GM18858 (cell line): Measurements from ENCODE around the gene RNF121.

ENCODE experiments used
- ATAC-seq: cut with Tn5 transposase; IDR thresholded peaks from one replicate; pipeline ENCODE4 v1.9.1; 2021; ENCODE audit not compliant: unreplicated experiment

RNF121 gene

DNA sequence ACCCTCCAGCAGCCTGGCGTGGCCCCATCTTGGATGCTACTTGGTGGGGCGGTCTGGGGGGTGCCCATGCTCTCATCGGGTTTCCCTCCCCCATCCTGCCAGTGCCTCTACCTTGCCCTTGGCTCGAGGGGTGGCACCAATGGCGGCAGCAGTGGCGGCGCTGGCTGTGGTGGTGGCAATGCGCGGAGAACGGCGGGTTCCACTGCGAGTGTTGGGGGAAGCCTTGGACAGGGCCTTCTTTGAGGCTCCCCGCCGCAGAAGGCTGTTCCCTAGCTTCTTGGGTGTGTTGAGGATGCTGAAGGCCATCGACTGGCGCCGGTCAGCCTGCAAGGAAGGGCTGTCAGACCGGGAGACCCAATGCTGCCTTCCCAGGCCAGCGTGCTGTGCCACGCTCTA lies 74.9 kb downstream of the RNF121 start:
- ATAC-seq: no peak

DNA sequence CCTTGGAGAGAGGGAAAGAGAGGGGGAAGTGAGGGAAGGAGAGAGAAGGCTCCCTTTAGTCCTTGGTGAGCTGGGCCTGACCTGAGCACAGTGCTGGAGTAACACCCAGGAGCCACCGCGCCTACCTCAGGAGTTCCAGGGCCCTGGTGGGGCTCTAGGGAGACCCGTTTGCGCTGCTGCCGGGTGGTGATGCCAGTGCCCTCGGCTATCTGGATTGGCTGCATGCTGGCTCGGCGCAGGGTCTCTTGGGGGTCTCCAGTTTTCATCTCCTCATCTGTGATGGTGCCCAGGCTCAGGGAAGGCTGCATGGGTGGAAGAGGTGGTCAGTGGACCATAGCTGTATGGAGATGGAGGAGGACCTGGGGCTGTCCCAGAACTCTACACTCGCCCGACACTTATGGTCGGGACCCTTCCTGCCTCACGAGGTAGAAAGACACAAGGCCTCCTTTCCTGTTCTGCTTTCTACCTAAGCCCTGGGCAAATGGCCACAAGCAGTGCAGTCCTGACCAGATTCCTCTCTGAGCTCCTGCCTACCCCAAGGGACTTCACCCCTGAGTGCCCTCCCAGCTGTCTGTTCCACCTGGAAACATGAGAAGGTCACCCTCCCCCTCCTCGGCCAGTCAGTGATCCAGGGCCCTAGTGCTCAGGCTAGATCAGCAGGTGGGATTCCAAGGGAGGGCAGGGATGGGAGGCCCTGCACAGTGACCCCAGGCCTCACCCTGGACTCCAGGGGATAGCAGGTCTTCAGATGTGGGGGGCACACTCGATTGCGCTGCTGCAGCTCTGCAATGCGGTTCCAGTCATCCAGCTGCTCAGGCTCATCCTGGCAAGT lies 75.9 kb downstream of the RNF121 start:
- no peak for ATAC-seq

DNA sequence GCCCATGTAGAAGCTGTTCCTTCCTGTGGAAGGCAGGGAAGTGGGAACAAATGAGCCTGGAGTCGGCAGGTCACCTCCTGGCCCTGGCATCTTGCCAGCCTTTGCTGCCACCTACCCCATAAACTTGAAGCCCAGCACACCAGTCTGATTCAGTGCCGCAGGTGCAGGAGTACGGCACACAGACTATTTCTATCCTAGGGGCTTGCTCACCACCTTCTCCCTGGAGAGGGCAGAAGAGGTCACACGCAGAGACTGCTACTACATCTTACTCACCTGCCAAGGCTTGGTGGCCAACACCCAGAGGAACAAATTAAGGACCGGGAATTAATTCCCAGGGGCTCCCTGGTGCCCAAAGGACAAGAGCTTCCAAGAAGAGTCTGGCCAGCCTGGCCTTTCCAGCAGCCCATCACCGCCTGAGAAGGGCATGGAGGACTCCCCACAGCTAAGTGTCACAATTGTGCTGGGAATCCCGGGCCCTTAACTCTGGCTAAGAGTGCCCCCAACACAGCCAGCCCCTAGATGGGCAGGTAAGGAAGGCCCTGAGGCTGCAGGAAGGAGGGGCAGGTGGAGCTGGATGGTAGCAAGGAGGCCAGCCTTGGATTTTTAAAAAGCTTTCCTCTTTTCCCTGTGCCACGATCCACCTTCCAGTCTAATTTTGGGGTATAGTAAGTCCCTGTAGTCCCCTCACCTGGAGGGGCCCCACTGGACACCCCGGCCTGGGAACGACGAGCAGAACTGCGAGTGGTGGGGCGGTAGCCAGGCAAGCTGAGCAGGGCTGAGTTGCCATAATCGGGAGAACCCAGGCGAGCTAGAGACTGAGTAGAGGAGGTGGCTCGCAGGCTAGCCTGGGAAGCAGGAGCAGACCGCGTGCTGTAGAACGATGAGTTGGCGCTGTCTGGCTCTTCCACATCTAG lies 76.8 kb downstream of the RNF121 start:
- ATAC-seq: no peak

DNA sequence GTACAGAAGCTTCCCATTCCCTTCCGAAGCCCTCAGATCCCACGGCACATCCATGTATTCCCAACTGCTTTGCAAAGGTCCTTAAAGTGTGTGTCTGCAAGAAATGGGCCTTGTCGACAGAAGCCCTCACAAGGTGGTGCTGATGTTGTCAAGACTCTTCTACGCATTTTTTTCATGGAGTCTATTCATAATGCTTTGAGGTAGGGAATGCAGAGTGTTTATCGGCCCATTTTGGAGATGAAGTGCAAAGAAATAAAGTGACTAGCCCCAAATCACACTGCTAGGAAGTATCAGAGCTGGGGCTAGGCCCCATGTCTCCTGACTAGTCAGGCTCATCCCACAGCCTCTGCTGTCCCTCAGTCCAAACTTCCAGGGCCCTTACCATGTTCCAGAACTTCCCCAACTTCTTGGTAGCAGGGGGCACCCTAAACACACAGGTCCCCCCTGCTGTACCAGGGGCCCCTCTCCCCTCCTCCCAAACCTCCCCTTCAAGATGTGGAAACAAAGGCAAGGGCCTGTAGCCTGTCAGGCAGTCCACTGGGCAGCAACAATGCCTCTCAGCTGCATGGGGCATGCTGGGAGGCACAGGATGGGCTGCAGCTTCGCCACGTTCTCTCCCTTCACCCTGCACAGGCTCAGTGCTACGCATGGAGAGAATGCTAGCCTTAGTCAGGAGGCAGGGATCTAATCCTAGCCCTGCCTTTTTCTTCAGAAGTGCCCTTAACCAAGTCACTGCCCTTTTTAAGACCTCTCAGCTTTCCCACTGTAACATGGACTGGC lies 77.7 kb downstream of the RNF121 start:
- ATAC-seq: no peak

DNA sequence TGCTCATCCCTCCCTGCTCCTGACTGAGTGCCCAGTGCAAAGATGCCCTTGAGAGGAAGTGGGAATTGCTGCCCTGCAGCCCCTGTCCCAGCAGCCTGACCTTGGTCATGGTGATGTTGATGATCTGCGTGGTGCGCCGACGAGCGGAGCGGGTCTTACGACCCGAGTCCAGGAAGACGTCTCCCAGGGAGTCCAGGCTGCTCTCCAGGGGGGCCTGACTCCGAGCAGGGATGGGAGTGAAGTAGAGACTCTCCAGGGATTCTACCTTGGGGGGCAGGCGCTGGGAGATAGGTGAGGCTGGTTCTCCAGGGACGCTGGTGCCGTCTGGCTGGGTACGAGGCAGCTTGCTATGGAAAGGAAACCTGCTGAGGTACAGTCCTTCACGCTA lies 78.2 kb downstream of the RNF121 start:
- no peak for ATAC-seq

DNA sequence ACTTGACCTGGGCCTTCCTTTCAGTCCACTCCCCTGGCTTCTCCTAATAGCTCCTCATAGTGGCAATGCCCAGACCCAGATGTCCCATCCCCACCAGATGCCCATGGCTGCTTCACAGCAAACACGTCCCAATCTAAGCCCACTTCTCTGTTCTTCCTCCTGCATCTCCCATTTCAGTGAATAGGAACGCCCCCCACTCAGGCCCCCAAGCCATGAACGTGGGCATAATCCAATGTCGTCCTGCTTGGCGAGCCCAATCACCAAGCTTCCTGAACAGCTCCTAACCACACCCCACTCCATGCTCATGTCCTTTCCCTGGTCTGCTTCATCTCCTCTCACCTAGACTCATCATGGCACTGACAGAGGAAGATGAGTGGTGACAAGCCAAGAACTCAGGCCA lies 78.7 kb downstream of the RNF121 start:
- no peak for ATAC-seq

DNA sequence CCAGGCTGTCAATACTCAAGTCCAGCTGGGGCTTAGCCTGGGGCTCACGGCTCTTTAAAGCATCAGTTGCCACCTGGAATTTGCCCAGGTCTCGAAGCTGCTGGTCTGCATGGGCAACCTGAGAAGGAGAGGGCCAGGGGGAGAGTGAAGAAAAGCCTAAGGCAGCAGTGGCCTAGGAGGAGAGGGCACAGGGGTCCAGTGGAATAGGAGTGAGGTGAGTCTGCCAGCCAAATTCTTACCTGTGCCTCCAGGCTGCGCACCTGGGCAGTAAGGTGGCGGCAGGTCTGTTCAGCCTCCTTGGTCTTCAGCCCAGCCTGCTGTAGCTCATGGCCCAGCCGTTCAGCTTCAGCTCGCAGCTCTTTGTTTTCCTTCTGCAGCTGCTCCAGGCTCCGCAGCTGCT lies 79.9 kb downstream of the RNF121 start:
- ATAC-seq: no peak

DNA sequence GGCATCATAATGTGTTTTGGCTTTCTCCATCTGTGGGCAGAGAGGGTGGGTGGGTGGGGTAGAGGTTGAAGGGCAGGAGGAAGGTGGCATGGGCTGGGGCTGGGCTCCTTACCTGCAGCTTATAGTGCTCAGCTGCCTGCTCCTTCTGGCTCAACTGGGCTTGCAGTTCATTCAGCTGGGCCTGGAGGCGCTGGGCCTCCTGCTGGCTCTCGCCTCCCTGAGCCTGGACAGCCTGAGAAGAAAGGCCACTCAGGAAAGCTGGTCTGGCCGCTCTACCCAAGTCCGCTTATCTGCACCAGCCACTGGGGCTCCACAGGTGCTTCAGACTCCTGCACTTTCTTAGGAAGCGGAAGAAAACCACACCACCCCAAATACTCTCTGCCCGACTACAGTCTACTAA lies 80.3 kb downstream of the RNF121 start:
- ATAC-seq: no peak

DNA sequence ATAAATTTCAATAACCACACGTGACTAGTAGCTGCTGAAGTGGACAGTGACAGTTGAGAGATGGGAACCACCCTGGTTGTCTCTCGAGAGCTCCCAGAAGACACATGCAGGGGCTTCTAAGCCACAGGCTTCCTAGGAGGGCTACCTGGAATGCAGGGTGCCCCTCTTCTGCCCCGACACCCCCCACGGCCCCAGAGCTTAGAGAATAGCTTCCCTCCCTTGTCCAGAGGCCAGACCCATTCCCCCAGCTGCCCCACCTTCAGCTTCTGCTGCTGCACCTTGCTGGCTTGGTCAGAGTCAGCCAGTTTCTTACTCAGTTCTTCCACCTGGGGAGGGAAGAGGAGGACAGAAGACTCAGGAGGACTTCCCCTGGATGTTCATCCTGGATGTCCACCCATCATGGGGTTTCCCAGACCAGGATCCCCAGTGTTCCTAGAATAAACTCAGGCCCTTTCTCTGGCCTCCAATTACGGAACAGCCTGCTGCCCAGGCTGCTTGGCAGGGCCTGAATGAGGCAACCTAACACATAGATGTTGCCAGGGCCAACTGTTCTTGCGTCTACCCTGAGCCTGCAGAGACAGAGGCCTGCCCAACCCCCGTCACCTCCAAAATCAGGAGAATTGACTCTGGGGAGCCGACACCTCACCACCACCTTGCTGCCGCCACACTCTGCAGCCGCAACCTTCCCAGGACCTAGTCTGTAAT lies 81.8 kb downstream of the RNF121 start:
- ATAC-seq: no peak

DNA sequence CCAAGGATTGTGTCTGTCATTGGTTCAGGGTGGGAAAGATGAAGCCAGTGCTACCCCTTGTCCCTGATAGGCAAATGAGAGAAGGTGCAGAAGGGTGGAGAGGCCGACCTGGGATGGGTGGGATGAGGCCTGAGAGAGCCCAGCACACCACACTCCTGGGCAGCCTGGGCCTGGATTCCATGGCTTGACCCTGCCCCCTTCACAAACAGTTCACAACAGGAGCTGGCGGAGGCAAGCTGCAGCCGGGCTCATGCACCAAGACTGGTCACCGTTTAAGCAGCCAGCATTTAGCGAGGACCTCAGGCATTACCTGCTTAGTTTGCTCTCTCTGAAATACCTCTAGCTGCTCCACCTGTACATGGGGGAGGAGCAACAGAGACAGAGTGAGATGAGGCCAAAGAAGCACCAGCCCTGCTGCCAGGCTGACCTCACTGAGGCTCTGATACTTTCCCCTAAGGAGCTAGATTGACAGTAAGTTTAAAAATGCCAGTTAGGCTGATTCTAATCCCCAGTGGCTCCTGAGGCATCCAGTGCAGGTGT lies 83.3 kb downstream of the RNF121 start:
- no peak for ATAC-seq

DNA sequence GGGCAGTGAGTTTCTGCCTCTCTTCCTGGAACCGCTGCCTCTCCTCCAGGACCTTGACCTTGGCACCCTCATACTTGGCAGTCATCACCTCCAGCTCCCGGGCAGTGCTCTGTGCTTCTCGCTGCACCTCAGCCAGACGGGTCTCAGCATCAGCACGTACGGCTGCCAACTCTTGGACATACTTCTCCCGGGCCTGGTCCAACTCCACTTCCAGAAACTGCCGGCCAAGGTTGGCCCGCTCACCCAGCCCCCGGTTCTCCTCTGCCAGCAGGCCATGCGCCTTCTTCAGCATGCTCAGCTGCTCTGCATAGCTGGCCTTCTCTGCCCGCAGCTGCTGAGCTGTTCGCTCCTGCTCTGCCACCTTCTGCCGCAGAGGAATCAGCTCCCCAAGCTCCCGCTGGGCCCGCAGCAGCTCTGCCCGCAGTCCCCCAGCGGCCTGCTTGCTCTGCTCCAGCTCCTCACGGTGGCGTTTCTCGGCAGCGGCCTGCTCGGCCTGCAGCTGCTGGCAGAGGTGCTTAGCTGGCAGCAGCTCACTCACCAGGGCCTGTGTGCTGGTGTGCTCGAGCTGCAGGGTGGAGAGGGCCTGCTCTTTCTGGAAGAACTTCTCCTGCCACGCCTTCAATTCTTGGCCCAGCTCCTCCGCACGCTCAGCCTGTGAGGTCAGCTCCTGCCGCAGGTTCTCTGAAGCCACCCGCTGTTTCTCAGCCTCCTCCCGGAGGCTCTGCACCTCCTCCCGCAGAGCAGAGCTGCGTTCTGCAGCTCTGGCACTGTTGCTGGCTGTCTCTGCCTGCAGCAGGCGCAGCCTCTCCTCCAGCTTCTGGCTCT lies 84.3 kb downstream of the RNF121 start:
- ATAC-seq: no peak

DNA sequence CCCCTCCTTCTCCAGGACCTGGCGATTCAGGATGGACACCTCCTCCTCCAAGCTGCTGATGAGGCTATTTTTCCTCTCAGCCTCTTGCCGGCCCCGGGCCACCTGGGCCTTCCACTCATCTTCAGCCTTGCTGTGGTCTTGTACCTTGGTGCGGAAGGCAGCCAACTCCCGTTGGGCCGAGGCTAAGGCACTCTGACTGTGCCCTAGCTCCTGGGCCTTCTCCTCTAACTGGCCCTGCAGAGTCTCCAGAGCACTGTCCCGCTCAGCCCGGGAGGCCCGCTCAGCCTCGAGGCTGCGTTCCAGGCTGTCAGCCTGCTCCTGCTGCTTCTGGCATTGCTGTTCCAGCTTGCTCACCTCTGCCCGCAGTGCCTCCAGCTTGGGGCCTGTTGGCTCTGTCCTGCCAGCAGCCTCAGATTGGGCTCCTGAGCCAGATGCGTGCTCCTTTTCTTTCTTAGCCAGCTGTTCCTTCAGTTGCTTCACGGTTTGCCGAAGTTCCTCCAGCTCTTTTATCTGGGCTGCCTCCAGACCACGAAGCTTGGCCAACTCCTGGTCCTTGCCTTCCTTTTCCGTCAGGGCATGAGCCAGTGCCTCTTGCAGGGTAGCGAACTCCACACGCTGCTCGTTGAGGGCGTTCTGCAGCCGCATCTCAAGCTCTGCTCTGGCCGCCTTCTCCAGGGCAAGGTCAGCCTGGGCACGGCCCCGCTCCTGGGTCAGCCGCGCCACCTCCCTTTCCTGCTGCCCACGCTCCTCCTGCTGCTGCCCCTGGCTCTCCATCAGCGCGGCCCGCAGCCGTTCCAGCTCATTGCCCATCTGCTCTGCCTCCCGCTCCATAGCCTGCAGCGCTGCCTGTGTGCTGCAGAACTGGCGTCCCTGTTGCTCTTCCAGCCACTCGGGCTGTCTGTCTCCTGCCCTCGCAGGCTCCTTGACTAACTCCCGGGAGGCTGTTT lies 85.2 kb downstream of the RNF121 start:
- ATAC-seq: no peak

DNA sequence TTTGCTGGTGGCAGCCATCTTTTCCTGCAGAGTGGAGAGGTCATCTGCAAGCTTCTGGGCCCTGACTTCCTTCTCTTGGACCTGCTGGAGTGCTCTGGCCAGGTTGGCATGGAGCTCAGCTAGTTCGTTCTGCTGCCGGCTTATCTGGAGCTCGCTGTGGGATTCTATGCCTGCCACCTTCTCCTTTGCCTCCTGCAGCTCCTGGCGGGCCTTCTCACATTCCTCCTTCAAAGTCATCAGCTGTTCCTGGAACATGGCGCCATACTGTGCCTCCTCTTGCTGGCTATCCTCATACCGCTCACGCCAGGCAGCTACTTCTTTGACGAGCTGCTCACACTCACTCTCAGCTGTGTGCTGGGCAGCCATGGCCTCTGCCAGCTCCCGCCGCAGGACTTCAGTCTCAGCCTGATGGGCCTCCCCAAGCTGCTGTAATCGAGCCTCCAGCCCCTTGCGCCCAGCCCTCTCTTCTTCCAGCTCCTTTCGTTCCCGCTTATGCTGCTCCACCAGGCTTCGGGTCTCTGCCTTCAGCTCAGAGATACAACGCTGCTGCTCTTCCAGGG lies 86.0 kb downstream of the RNF121 start:
- no peak for ATAC-seq

DNA sequence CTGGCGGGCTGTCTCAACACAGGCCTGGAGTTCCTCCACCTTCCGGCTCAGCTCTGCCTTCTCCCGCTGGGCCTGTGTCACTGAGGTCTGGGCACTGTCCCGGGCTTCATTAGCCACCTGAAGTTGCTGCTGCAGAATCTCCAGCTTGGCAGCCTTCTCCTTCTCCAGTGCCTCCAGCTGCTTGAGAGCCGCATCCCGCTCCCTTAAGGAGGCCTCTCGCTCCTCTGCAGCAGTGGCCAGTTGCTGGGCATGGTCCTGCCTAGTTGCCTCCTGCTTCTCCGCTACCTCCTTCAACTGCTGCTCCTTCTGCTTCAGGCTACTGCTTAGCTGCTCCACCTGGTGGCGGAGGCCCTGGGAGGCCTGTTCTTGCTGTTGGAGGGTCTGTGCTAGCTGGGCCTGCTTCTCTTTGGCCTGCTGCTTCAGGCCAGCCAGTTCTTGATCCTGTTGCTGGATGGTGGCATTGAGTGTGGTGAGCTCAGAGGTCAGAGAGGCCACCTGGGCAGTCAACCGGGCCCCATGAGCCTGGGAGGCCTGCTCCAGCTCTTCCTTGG lies 86.7 kb downstream of the RNF121 start:
- no peak for ATAC-seq

DNA sequence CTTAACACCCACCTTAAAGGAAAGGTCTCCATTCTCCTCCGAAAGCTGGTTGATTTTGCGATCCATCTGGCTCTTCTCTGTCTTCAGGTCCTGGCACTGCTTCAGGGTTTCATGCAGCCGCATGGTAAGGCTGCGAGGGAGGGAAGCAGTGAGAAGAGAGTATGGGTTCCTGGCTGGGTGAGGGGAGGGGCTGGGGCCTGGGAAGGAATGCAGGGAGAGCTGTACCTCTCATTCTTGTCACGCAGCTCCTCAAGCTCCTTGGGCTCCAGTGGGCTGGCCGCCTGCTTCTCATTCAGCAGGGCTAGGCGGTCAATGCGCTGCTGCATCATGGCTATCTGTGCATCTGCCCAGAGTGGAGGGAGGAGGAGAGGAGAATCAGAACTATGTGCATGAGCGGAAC lies 89.3 kb downstream of the RNF121 start:
- ATAC-seq: no peak

DNA sequence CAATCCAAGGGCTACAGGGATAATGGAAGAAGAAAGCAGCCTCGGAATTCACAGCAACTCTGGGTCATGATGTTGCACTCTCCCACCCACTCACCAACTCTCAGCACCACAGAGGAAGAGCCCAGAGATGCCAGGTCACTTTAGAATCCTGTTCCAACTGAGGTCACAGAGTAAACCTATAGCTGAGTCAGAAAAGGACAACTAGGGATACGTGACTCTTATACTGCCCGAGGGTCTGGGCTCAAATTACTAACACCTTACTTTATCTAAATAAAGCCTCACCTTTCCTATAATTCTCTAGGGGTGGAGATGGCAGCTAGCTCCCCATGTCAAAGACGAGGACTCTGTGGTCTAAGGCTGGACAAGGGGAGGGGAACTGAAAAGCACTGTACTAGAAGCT lies 94.5 kb downstream of the RNF121 start:
- no peak for ATAC-seq

DNA sequence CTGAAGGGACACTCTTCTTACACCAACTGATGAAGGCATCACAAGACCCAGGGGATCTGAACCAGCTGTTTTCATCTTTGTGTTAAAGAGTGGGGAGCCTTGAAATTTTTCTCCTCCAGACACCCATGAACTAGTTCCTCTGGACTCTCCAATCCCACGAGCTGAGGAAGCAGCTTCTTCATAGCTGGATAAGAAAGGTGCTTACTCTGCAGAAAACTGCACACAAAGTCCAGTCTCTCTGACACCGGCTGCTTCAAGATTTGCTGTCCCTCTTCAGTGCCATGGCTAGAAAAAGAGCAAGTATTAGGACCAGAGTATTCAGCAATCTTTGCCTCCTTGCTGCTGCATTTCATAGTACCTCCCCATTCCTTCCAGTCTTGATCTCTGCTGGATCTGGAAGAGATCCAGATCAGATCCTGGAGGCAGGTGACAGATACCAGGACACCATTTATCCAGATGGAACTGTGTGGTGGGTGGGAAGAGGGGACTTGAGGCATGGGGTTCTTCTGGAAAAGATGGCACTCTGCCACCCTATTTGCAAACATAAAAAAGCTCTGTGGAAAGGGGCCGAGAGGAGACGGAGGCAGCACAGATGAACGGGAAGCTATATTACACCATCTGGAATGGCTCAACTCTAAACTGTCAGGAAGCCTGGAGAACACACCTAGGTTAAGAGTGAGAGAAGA lies 95.4 kb downstream of the RNF121 start:
- no peak for ATAC-seq
